Eye (tissue), 1 donor: ENCODE data around the gene SULF2.

Experiments
- DNase-seq: peaks from one replicate; pipeline ENCODE4 v3.0.0-alpha.2; 2015

Gene SULF2

GRCh38 chr20:47735412-47736400 is 49.6 kb downstream of the SULF2 start:
- DNase-seq = no peak

GRCh38 chr20:47734870-47735269 is 50.4 kb downstream of the SULF2 start:
- no peak for DNase-seq

GRCh38 chr20:47733892-47734291 is 51.4 kb downstream of the SULF2 start:
- no peak for DNase-seq

GRCh38 chr20:47730744-47731143 is 54.5 kb downstream of the SULF2 start:
- no peak for DNase-seq

GRCh38 chr20:47729472-47729871 is 55.8 kb downstream of the SULF2 start:
- no peak for DNase-seq

- peak; percentile 78 for DNase-seq
Measured at GRCh38 chr20:47727909-47728361, 57.3 kb downstream of the SULF2 start.

GRCh38 chr20:47727170-47727880 is 58.0 kb downstream of the SULF2 start:
- no peak for DNase-seq

- DNase-seq = no peak
Measured at GRCh38 chr20:47726632-47727031, 58.6 kb downstream of the SULF2 start.

GRCh38 chr20:47725248-47725973 is 59.9 kb downstream of the SULF2 start:
- DNase-seq = peak; percentile 93

GRCh38 chr20:47724910-47725247 is 60.4 kb downstream of the SULF2 start:
- DNase-seq = no peak

GRCh38 chr20:47724396-47724795 is 60.9 kb downstream of the SULF2 start:
- no peak for DNase-seq

GRCh38 chr20:47723322-47723721 is 62.0 kb downstream of the SULF2 start:
- no peak for DNase-seq

GRCh38 chr20:47720636-47721427 is 64.4 kb downstream of the SULF2 start:
- DNase-seq = no peak

GRCh38 chr20:47719625-47720024 is 65.7 kb downstream of the SULF2 start:
- no peak for DNase-seq

GRCh38 chr20:47719211-47719610 is 66.1 kb downstream of the SULF2 start:
- DNase-seq = no peak

GRCh38 chr20:47718398-47718797 is 66.9 kb downstream of the SULF2 start:
- no peak for DNase-seq

GRCh38 chr20:47717421-47717820 is 67.9 kb downstream of the SULF2 start:
- DNase-seq = no peak

GRCh38 chr20:47713878-47714450 is 71.3 kb downstream of the SULF2 start:
- peak; percentile 58 for DNase-seq

- DNase-seq = no peak
Measured at GRCh38 chr20:47713163-47713562, 72.1 kb downstream of the SULF2 start.

- DNase-seq = no peak
Measured at GRCh38 chr20:47711046-47711752, 74.1 kb downstream of the SULF2 start.

GRCh38 chr20:47710665-47711045 is 74.6 kb downstream of the SULF2 start:
- DNase-seq = no peak
